ENCODE results near the gene RNF5.

The RNF5 gene

GRCh38 chr6:32153564-32154513 is 24.4 kb upstream of the RNF5 start, which contains the start of gene PPT2:
PPT2 (plus strand) TSS chr6:32154141; CDS start chr6:32154595, 454 bp downstream.
- H3K4me3 ChIP-seq (ENCODE audit: low read length) = peak within 1 kb of the TSS; percentile 86
- peaks cover 9% of the 10 kb centered on the region for H3K27me3 ChIP-seq (ENCODE audit: control insufficient read depth, insufficient read depth, low read length)
- H3K9me3 ChIP-seq (replicated peaks; ENCODE audit: low read length) = no peaks in the 10 kb centered on the region
- H3K36me3 ChIP-seq (ENCODE audit: insufficient read depth, low read length) = peaks cover 18% of the 10 kb centered on the region
- peak within 1 kb of the TSS; percentile 82 for H3K9ac ChIP-seq (ENCODE audit: low read depth, low read length)
- peaks cover 28% of the 10 kb centered on the region for H3K4me1 ChIP-seq (ENCODE audit: control insufficient read depth, insufficient read depth, low read length)
- H3K4me2 ChIP-seq (ENCODE audit: low read length) = peak within 1 kb of the TSS; percentile 94

DNA sequence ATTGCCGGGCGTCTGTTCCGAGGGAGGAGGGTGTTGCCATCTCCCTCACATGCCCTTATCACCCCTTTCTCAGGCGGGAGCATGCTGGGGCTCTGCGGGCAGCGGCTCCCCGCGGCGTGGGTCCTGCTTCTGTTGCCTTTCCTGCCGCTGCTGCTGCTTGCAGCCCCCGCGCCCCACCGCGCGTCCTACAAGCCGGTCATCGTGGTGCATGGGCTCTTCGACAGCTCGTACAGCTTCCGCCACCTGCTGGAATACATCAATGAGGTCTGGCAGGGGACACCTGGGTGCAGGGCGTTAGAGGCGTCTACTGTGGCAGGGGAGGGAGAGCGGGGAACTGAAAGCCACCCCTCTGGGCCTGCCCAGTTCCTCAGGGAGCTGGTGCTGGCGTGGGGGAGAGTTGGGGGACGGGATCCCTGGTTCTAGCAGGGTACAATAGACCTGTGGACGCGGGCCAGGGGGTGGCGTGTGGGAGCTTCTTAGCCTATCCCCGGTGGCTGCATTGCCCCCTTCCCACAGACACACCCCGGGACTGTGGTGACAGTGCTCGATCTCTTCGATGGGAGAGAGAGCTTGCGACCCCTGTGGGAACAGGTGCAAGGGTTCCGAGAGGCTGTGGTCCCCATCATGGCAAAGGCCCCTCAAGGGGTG is 23.6 kb upstream of the RNF5 start:
- Histone ChIP-seq H3K4me3 (ENCODE audit: low read length) (peak overlapping the region; percentile 86), H3K9me3 (replicated peaks; ENCODE audit: low read length) (no peaks in the 10 kb centered on the region), H3K4me2 (ENCODE audit: low read length) (peak overlapping the region; percentile 94), H3K36me3 (ENCODE audit: insufficient read depth, low read length) (peaks cover 18% of the 10 kb centered on the region), H3K27me3 (ENCODE audit: control insufficient read depth, insufficient read depth, low read length) (peaks cover 6% of the 10 kb centered on the region), H3K4me1 (ENCODE audit: control insufficient read depth, insufficient read depth, low read length) (peaks cover 28% of the 10 kb centered on the region), H3K9ac (ENCODE audit: low read depth, low read length) (peak overlapping the region; percentile 82)

GRCh38 chr6:32156891-32157290 is 21.3 kb upstream of the RNF5 start:
- Histone ChIP-seq H3K4me3 (ENCODE audit: low read length) (no peak overlapping the region), H3K9me3 (replicated peaks; ENCODE audit: low read length) (no peaks in the 10 kb centered on the region), H3K4me1 (ENCODE audit: control insufficient read depth, insufficient read depth, low read length) (peaks cover 28% of the 10 kb centered on the region), H3K9ac (ENCODE audit: low read depth, low read length) (no peak overlapping the region), H3K27me3 (ENCODE audit: control insufficient read depth, insufficient read depth, low read length) (no peaks in the 10 kb centered on the region), H3K4me2 (ENCODE audit: low read length) (no peak overlapping the region), H3K36me3 (ENCODE audit: insufficient read depth, low read length) (peaks cover 18% of the 10 kb centered on the region)

- Histone ChIP-seq H3K9me3 (replicated peaks; ENCODE audit: low read length) (no peaks in the 10 kb centered on the region), H3K27me3 (ENCODE audit: control insufficient read depth, insufficient read depth, low read length) (no peaks in the 10 kb centered on the region), H3K4me3 (ENCODE audit: low read length) (no peak overlapping the region), H3K9ac (ENCODE audit: low read depth, low read length) (no peak overlapping the region), H3K36me3 (ENCODE audit: insufficient read depth, low read length) (peaks cover 18% of the 10 kb centered on the region), H3K4me2 (ENCODE audit: low read length) (no peak overlapping the region), H3K4me1 (ENCODE audit: control insufficient read depth, insufficient read depth, low read length) (peaks cover 16% of the 10 kb centered on the region)
These were observed 20.2 kb upstream of the RNF5 start for GRCh38 chr6:32158052-32158451.

GRCh38 chr6:32163559-32164258 is 14.5 kb upstream of the RNF5 start:
- H3K36me3 ChIP-seq (ENCODE audit: insufficient read depth, low read length) = peaks cover 10% of the 10 kb centered on the region

DNA sequence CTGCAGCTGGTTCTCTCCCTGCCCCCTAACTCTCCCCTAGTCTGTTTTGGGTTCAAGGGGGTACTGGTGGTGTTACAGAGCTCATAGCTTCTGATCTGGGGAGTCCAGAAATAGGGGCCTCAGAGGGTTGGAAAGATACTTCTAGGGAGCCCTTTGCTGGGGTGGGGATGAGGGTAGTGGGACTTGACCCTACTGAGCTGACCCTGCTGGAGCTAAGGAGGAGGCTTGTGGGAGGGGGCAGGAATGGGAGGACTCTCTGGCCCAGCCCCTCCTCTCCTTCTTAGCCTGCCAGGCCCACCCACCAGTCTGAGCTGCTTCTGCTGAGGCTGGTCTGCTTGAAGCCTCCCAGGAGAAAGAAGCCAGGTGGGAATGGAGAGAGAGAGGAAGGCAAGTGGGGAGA is 13.9 kb upstream of the RNF5 start, which contains the start of gene EGFL8:
Gene EGFL8 (plus strand): TSS at position 301 of the 400 bp plus-strand sequence. CDS start 1,571 bp downstream, outside the sequence.
- H3K36me3 ChIP-seq (ENCODE audit: insufficient read depth, low read length) = peaks cover 10% of the 10 kb centered on the region
- H3K27me3 ChIP-seq (ENCODE audit: control insufficient read depth, insufficient read depth, low read length) = no peaks in the 10 kb centered on the region
- H3K4me1 ChIP-seq (ENCODE audit: control insufficient read depth, insufficient read depth, low read length) = peaks cover 11% of the 10 kb centered on the region
- H3K9ac ChIP-seq (ENCODE audit: low read depth, low read length) = no peak within 1 kb of the TSS
- H3K9me3 ChIP-seq (replicated peaks; ENCODE audit: low read length) = no peaks in the 10 kb centered on the region
- H3K4me3 ChIP-seq (ENCODE audit: low read length) = no peak within 1 kb of the TSS
- no peak within 1 kb of the TSS for H3K4me2 ChIP-seq (ENCODE audit: low read length)

More at GRCh38 chr6:32163559-32164258, 14.5 kb upstream of the RNF5 start:
- Histone ChIP-seq H3K4me1 (ENCODE audit: control insufficient read depth, insufficient read depth, low read length) (peaks cover 5% of the 10 kb centered on the region), H3K4me3 (ENCODE audit: low read length) (no peak overlapping the region), H3K9me3 (replicated peaks; ENCODE audit: low read length) (no peaks in the 10 kb centered on the region), H3K9ac (ENCODE audit: low read depth, low read length) (no peak overlapping the region), H3K27me3 (ENCODE audit: control insufficient read depth, insufficient read depth, low read length) (no peaks in the 10 kb centered on the region), H3K4me2 (ENCODE audit: low read length) (no peak overlapping the region)

DNA sequence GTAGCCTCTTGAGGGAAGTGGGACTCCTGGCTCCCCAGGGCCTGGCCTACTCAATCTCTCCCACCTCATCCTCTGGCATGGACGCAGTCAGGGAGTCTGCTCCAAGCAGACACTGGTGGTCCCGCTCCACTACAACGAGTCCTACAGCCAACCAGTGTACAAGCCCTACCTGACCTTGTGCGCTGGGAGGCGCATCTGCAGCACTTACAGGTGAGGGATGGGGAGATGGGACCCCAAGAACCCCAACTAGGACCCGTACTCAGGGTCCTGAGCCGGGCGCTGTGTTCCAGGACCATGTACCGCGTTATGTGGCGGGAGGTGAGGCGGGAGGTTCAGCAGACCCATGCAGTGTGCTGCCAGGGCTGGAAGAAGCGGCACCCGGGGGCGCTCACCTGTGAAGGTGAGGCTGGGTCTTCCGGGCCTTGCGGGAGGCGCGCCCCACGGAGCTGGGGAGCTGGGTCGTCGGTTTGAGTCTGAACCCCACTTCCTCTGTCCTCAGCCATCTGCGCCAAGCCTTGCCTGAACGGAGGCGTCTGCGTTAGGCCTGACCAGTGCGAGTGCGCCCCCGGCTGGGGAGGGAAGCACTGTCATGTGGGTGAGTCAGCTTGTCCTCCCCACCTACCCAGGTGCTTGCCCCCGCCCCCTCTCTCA is 11.7 kb upstream of the RNF5 start:
- peaks cover 29% of the 10 kb centered on the region for H3K36me3 ChIP-seq (ENCODE audit: insufficient read depth, low read length)
- no peak overlapping the region for H3K4me2 ChIP-seq (ENCODE audit: low read length)
- peaks cover 11% of the 10 kb centered on the region for H3K4me1 ChIP-seq (ENCODE audit: control insufficient read depth, insufficient read depth, low read length)
- no peaks in the 10 kb centered on the region for H3K27me3 ChIP-seq (ENCODE audit: control insufficient read depth, insufficient read depth, low read length)
- no peaks in the 10 kb centered on the region for H3K9me3 ChIP-seq (replicated peaks; ENCODE audit: low read length)
- H3K4me3 ChIP-seq (ENCODE audit: low read length) = no peak overlapping the region
- H3K9ac ChIP-seq (ENCODE audit: low read depth, low read length) = no peak overlapping the region

- H3K4me2 ChIP-seq (ENCODE audit: low read length) = no peak overlapping the region
- no peak overlapping the region for H3K9ac ChIP-seq (ENCODE audit: low read depth, low read length)
- peaks cover 11% of the 10 kb centered on the region for H3K4me1 ChIP-seq (ENCODE audit: control insufficient read depth, insufficient read depth, low read length)
- H3K9me3 ChIP-seq (replicated peaks; ENCODE audit: low read length) = no peaks in the 10 kb centered on the region
- H3K36me3 ChIP-seq (ENCODE audit: insufficient read depth, low read length) = peaks cover 29% of the 10 kb centered on the region
- H3K27me3 ChIP-seq (ENCODE audit: control insufficient read depth, insufficient read depth, low read length) = no peaks in the 10 kb centered on the region
- no peak overlapping the region for H3K4me3 ChIP-seq (ENCODE audit: low read length)
These were observed 10.9 kb upstream of the RNF5 start for GRCh38 chr6:32167154-32167760.

- H3K4me2 ChIP-seq (ENCODE audit: low read length) = no peak overlapping the region
- no peak overlapping the region for H3K4me3 ChIP-seq (ENCODE audit: low read length)
- H3K36me3 ChIP-seq (ENCODE audit: insufficient read depth, low read length) = peaks cover 29% of the 10 kb centered on the region
- no peaks in the 10 kb centered on the region for H3K9me3 ChIP-seq (replicated peaks; ENCODE audit: low read length)
- H3K9ac ChIP-seq (ENCODE audit: low read depth, low read length) = no peak overlapping the region
- no peaks in the 10 kb centered on the region for H3K27me3 ChIP-seq (ENCODE audit: control insufficient read depth, insufficient read depth, low read length)
- H3K4me1 ChIP-seq (ENCODE audit: control insufficient read depth, insufficient read depth, low read length) = peaks cover 11% of the 10 kb centered on the region
These were observed 10.4 kb upstream of the RNF5 start for GRCh38 chr6:32167761-32168262.

GRCh38 chr6:32168350-32168749 is 9.9 kb upstream of the RNF5 start:
- Histone ChIP-seq H3K4me1 (ENCODE audit: control insufficient read depth, insufficient read depth, low read length) (peaks cover 11% of the 10 kb centered on the region), H3K36me3 (ENCODE audit: insufficient read depth, low read length) (peaks cover 29% of the 10 kb centered on the region), H3K4me3 (ENCODE audit: low read length) (no peak overlapping the region), H3K4me2 (ENCODE audit: low read length) (no peak overlapping the region), H3K27me3 (ENCODE audit: control insufficient read depth, insufficient read depth, low read length) (no peaks in the 10 kb centered on the region), H3K9me3 (replicated peaks; ENCODE audit: low read length) (no peaks in the 10 kb centered on the region), H3K9ac (ENCODE audit: low read depth, low read length) (no peak overlapping the region)
